Measurements from ENCODE around the gene EML2.
"Not testable (repeated sequence)": the region's sequence is repeated elsewhere in the genome, so short reads cannot be mapped to it uniquely, and the experiment has no call there.

The EML2 gene

GRCh38 chr19:45638930-45639729 lies at the start of gene EML2:
Gene EML2 (minus strand): TSS chr19:45639397. CDS start chr19:45639376, 21 bp downstream.
- no peak for DNase-seq (ENCODE audit: low read depth)

GRCh38 chr19:45687599-45687998 lies 48.4 kb upstream of the EML2 start:
- no peak for DNase-seq (ENCODE audit: low read depth)

- not testable (repeated sequence) for DNase-seq (ENCODE audit: low read depth)
Observed at GRCh38 chr19:45685045-45685444, 45.8 kb upstream of the EML2 start.

GRCh38 chr19:45682908-45683307 lies 43.7 kb upstream of the EML2 start:
- DNase-seq (ENCODE audit: low read depth): no peak

GRCh38 chr19:45682117-45682516 lies 42.9 kb upstream of the EML2 start:
- no peak for DNase-seq (ENCODE audit: low read depth)

- DNase-seq (ENCODE audit: low read depth): peak; percentile 75
Observed at GRCh38 chr19:45681391-45682015, 42.3 kb upstream of the EML2 start.

GRCh38 chr19:45677351-45678230 lies 38.4 kb upstream of the EML2 start:
- peak; percentile 82 for DNase-seq (ENCODE audit: low read depth)

- DNase-seq (ENCODE audit: low read depth): peak; percentile 83
Observed at GRCh38 chr19:45676851-45677263, 37.7 kb upstream of the EML2 start.

- DNase-seq (ENCODE audit: low read depth): no peak
Observed at GRCh38 chr19:45674946-45675345, 35.7 kb upstream of the EML2 start.

GRCh38 chr19:45670670-45671453 lies 31.7 kb upstream of the EML2 start:
- DNase-seq (ENCODE audit: low read depth): no peak

GRCh38 chr19:45668342-45668871 lies 29.2 kb upstream of the EML2 start:
- peak; percentile 38 for DNase-seq (ENCODE audit: low read depth)

GRCh38 chr19:45667620-45668341 lies 28.6 kb upstream of the EML2 start, which contains the start of gene GIPR:
Gene GIPR (plus strand): TSS chr19:45668221. CDS start chr19:45669521, 1,300 bp downstream.
- no peak for DNase-seq (ENCODE audit: low read depth)

GRCh38 chr19:45664575-45664974 lies 25.4 kb upstream of the EML2 start:
- DNase-seq (ENCODE audit: low read depth): no peak

- DNase-seq (ENCODE audit: low read depth): no peak
Observed at GRCh38 chr19:45663800-45664199, 24.6 kb upstream of the EML2 start.

GRCh38 chr19:45660636-45661035 lies 21.4 kb upstream of the EML2 start:
- no peak for DNase-seq (ENCODE audit: low read depth)

- no peak for DNase-seq (ENCODE audit: low read depth)
Observed at GRCh38 chr19:45659096-45659729, 20.0 kb upstream of the EML2 start.

GRCh38 chr19:45657520-45658167 lies 18.4 kb upstream of the EML2 start:
- no peak for DNase-seq (ENCODE audit: low read depth)

GRCh38 chr19:45655073-45655472 lies 15.9 kb upstream of the EML2 start:
- no peak for DNase-seq (ENCODE audit: low read depth)

GRCh38 chr19:45653634-45654033 lies 14.4 kb upstream of the EML2 start:
- DNase-seq (ENCODE audit: low read depth): no peak

GRCh38 chr19:45650722-45651121 lies 11.5 kb upstream of the EML2 start:
- no peak for DNase-seq (ENCODE audit: low read depth)

Measured in stimulated activated CD4-positive, alpha-beta T cell treated with anti-CD3 and anti-CD28 coated beads, Interleukin-2, amount 100 ng/mL, for 4 hours (primary cell).